HG03439 (cell line): ENCODE data around the gene KAZN.
"Not testable (repeated sequence)": the region's sequence is repeated elsewhere in the genome, so short reads cannot be mapped to it uniquely, and the experiment has no call there.

Experiments used
- ATAC-seq: cut with Tn5 transposase; IDR thresholded peaks from one replicate; pipeline ENCODE4 v1.9.1; 2021; ENCODE audit warnings: mild to moderate bottlenecking, moderate library complexity; ENCODE audit not compliant: unreplicated experiment

Gene KAZN

GRCh38 chr1:15039017-15039648, 440.6 kb downstream of the KAZN start:
- no peak for ATAC-seq

- no peak for ATAC-seq
Observed at GRCh38 chr1:15039901-15040300, 441.4 kb downstream of the KAZN start.

GRCh38 chr1:15040685-15041084, 442.2 kb downstream of the KAZN start:
- not testable (repeated sequence) for ATAC-seq

- ATAC-seq = no peak
Observed at GRCh38 chr1:15042866-15043265, 444.4 kb downstream of the KAZN start.

- no peak for ATAC-seq
Observed at GRCh38 chr1:15043934-15044333, 445.4 kb downstream of the KAZN start.

- no peak for ATAC-seq
Observed at GRCh38 chr1:15045123-15045522, 446.6 kb downstream of the KAZN start.

GRCh38 chr1:15046487-15047165, 448.1 kb downstream of the KAZN start:
- no peak for ATAC-seq

- ATAC-seq = no peak
Observed at GRCh38 chr1:15047237-15047636, 448.8 kb downstream of the KAZN start.

GRCh38 chr1:15048437-15048980, 450.0 kb downstream of the KAZN start:
- ATAC-seq = no peak

- no peak for ATAC-seq
Observed at GRCh38 chr1:15049067-15049466, 450.6 kb downstream of the KAZN start.

- ATAC-seq = no peak
Observed at GRCh38 chr1:15051882-15052528, 453.5 kb downstream of the KAZN start.

- ATAC-seq = no peak
Observed at GRCh38 chr1:15053153-15053552, 454.7 kb downstream of the KAZN start.

GRCh38 chr1:15055736-15056415, 457.4 kb downstream of the KAZN start:
- no peak for ATAC-seq

GRCh38 chr1:15056515-15057285, 458.2 kb downstream of the KAZN start:
- ATAC-seq = no peak

- ATAC-seq = no peak
Observed at GRCh38 chr1:15057834-15058233, 459.3 kb downstream of the KAZN start.

GRCh38 chr1:15058261-15058660, 459.8 kb downstream of the KAZN start:
- no peak for ATAC-seq

GRCh38 chr1:15060104-15060503, 461.6 kb downstream of the KAZN start:
- ATAC-seq = no peak

- no peak for ATAC-seq
Observed at GRCh38 chr1:15062479-15063099, 464.1 kb downstream of the KAZN start.

- no peak for ATAC-seq
Observed at GRCh38 chr1:15063346-15063745, 464.9 kb downstream of the KAZN start.

GRCh38 chr1:15063783-15064182, 465.3 kb downstream of the KAZN start:
- ATAC-seq = no peak
